ENCODE measurements around the gene CRAMP1.
"Not testable (repeated sequence)": the region's sequence is repeated elsewhere in the genome, so short reads cannot be mapped to it uniquely, and the experiment has no call there.

Gene CRAMP1

GRCh38 chr16:1690810-1691209 is 78.7 kb downstream of the CRAMP1 start:
- DNase-seq = no peak

- DNase-seq = no peak
Observed at GRCh38 chr16:1691276-1691675, 79.1 kb downstream of the CRAMP1 start.

- DNase-seq = no peak
Observed at GRCh38 chr16:1691956-1692355, 79.8 kb downstream of the CRAMP1 start.

GRCh38 chr16:1696863-1697262 is 84.7 kb downstream of the CRAMP1 start:
- no peak for DNase-seq

- no peak for DNase-seq
Observed at GRCh38 chr16:1698680-1699079, 86.5 kb downstream of the CRAMP1 start.

- no peak for DNase-seq
Observed at GRCh38 chr16:1700246-1700645, 88.1 kb downstream of the CRAMP1 start.

- DNase-seq = no peak
Observed at GRCh38 chr16:1701216-1701878, 89.2 kb downstream of the CRAMP1 start.

GRCh38 chr16:1705324-1705687 is 93.1 kb downstream of the CRAMP1 start:
- not testable (repeated sequence) for DNase-seq

GRCh38 chr16:1705688-1706385 is 93.7 kb downstream of the CRAMP1 start, which contains the start of gene MAPK8IP3:
MAPK8IP3 (plus strand) TSS chr16:1706195; CDS start chr16:1706340, 145 bp downstream.
- peak; percentile 99 for DNase-seq

- DNase-seq = no peak
Observed at GRCh38 chr16:1706386-1707192, 94.4 kb downstream of the CRAMP1 start.

- DNase-seq = peak; percentile 63
Observed at GRCh38 chr16:1707193-1707790, 95.1 kb downstream of the CRAMP1 start.

- DNase-seq = no peak
Observed at GRCh38 chr16:1708083-1708767, 96.1 kb downstream of the CRAMP1 start.

GRCh38 chr16:1708768-1709180 is 96.6 kb downstream of the CRAMP1 start:
- no peak for DNase-seq

- DNase-seq = no peak
Observed at GRCh38 chr16:1709356-1709755, 97.2 kb downstream of the CRAMP1 start.

GRCh38 chr16:1710811-1711507 is 98.8 kb downstream of the CRAMP1 start:
- DNase-seq = no peak

- DNase-seq = no peak
Observed at GRCh38 chr16:1712791-1713261, 100.7 kb downstream of the CRAMP1 start.

GRCh38 chr16:1713331-1713730 is 101.2 kb downstream of the CRAMP1 start:
- no peak for DNase-seq

GRCh38 chr16:1713933-1714332 is 101.8 kb downstream of the CRAMP1 start:
- DNase-seq = peak; percentile 55

GRCh38 chr16:1715220-1715619 is 103.1 kb downstream of the CRAMP1 start:
- no peak for DNase-seq

GRCh38 chr16:1718236-1718635 is 106.1 kb downstream of the CRAMP1 start:
- DNase-seq = not testable (repeated sequence)

- not testable (repeated sequence) for DNase-seq
Observed at GRCh38 chr16:1719559-1720229, 107.5 kb downstream of the CRAMP1 start.

All from retina (tissue), 1 donor.